ENCODE data around the gene SLC16A5. TPM values are rescaled to one million over a fixed set of nuclear protein-coding genes. Genes with fewer than 3 reads are reported as not detected.

The SLC16A5 gene
- polyA plus RNA-seq, 1 donor, result 25.5 TPM

DNA sequence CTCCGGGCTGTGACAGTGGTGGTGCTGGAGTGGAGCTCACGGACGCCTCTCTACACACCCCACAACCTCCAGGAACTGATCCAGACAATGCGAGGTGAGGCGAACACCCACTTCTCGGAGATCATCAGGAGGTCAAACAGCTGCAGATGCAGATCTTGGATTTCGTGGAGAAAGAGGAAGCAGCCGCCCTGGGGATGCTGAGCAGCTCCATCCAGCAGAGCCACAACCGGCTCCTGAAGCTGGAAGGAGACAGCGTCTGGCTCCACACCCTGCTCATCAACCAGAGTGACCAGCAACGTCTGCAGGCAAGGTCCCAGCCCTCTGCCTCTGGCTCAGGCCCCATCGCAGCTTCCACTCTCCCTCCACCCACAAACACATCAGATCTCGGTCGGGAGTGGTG is 13.2 kb upstream of the SLC16A5 start:
- H3K27me3 ChIP-seq (ENCODE audit: control insufficient read depth, insufficient read depth, low read length), result no peaks in the 10 kb centered on the region
- no peaks in the 10 kb centered on the region for H3K36me3 ChIP-seq (ENCODE audit: control insufficient read depth, insufficient read depth, low read length)
- no peaks in the 10 kb centered on the region for H3K9me3 ChIP-seq (ENCODE audit: control insufficient read depth, low read depth, low read length)
- no CpG with 5 or more reads among the region's 14 CpGs for WGBS (ENCODE audit: insufficient coverage, low lambda C conversion rate)
- H3K4me1 ChIP-seq (ENCODE audit: control insufficient read depth, insufficient read depth, low read length), result peaks cover 36% of the 10 kb centered on the region
- no peak overlapping the region for H3K4me3 ChIP-seq (ENCODE audit: low read length)
- DNase-seq, result no peak
- H3K27ac ChIP-seq (ENCODE audit: low read length), result no peak overlapping the region

DNA sequence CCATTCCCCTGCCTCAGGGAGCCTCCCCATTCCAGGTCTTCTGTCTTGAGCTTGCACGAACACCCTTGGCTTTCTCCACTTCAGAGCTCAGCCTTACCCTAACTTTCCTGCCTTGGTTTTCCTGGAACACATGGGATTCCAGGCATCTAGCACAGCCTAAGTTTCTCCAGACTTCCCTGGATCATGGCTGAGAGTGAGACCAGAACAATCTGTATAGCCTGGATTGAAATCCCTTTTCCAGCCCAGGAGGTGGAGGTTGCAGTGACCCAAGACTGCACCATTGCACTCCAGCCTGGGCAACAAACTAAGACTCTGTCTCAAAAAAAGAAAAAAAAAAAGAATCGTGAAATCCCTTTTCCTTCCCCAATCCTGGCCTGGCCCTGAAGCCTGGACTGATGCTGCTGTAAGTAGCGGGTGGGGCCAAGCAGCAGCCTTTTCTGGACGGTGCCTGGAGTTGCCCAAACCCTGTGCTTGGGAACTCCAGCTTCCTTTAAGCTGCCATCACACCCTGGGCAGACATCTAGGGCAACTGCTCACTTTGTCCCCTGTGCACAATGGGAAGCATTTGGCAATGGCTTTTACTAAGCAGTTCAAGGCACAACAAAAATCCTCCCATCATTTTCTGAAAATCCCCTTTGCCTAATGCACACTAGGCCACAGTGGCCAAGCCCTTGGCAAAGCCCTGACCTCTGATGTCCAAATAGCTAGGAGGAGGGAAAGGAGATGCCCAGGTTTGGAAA is 12.0 kb upstream of the SLC16A5 start:
- no peak for DNase-seq
- Histone ChIP-seq H3K36me3 (ENCODE audit: control insufficient read depth, insufficient read depth, low read length) (no peaks in the 10 kb centered on the region), H3K4me1 (ENCODE audit: control insufficient read depth, insufficient read depth, low read length) (peaks cover 42% of the 10 kb centered on the region), H3K4me3 (ENCODE audit: low read length) (no peak overlapping the region), H3K27me3 (ENCODE audit: control insufficient read depth, insufficient read depth, low read length) (no peaks in the 10 kb centered on the region), H3K27ac (ENCODE audit: low read length) (no peak overlapping the region), H3K9me3 (ENCODE audit: control insufficient read depth, low read depth, low read length) (no peaks in the 10 kb centered on the region)
- WGBS (ENCODE audit: insufficient coverage, low lambda C conversion rate), result no CpG with 5 or more reads among the region's 4 CpGs

DNA sequence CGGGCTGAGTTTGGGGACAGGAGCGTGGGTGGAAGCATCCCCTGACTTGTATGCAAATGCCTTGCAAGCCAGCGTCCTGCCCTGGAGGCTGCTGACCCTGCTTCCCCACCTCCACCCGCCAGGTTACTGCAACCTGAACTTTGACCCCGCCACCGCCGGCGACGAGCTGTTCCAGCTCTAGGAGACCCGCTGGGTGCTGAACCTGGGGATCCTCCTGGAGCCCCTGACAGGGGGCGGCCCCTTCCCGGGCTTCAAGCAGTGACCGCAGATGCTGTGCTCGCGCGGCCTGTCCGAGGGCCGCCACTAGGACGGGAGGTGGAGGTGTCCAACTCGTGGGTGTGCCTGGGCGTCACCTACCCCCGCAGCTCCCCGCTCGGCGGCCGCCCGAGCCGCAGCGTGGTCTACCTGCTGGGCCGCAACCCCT is 10.7 kb upstream of the SLC16A5 start:
- DNase-seq, result peak in 1 of 2 donors; percentile 83
- Histone ChIP-seq H3K4me3 (ENCODE audit: low read length) (peak overlapping the region; percentile 41), H3K9me3 (ENCODE audit: control insufficient read depth, low read depth, low read length) (no peaks in the 10 kb centered on the region), H3K27me3 (ENCODE audit: control insufficient read depth, insufficient read depth, low read length) (no peaks in the 10 kb centered on the region), H3K27ac (ENCODE audit: low read length) (peak overlapping the region; percentile 76), H3K36me3 (ENCODE audit: control insufficient read depth, insufficient read depth, low read length) (no peaks in the 10 kb centered on the region), H3K4me1 (ENCODE audit: control insufficient read depth, insufficient read depth, low read length) (peaks cover 42% of the 10 kb centered on the region)
- WGBS (ENCODE audit: insufficient coverage, low lambda C conversion rate), result no CpG with 5 or more reads among the region's 30 CpGs

DNA sequence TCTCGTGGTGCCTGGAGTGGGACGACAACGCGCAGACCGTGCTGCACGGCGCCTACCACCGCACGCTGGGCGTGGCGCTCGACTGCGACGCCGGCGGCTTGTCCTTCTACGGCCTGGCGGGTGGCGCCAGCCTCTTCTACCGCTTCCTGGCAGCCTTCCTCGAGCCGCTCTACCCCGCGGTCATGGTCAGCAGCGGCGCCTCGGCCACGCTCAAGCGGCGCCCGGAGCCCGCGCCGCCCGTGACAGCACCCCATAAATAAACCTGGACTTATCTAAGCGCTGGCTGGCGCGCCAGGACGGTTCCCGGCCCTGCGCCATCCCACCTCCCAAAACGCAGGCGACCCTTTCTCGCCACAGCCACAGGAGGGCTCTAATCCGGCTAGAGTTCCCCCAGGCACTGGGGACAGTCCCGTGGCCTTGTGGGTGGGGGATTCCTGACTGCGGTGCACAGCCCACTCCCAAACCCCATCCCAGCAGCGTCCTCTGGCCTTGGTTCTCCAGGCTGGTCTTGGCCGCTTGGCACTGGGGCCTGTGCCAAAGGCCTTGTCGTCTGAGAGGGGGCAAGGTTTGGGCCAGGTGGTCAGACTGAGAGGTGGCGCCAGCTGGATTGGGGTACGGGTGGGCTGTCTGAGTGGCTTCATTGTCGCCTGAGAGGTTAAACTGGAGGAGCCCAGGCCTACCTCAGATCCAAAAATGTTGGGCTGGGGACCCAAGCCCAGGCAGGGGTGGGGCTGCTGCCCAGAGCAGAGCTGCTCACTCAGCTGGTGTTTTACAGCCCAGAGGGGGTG is 10.1 kb upstream of the SLC16A5 start:
- Histone ChIP-seq H3K27ac (ENCODE audit: low read length) (peak overlapping the region; percentile 76), H3K27me3 (ENCODE audit: control insufficient read depth, insufficient read depth, low read length) (no peaks in the 10 kb centered on the region), H3K9me3 (ENCODE audit: control insufficient read depth, low read depth, low read length) (no peaks in the 10 kb centered on the region), H3K36me3 (ENCODE audit: control insufficient read depth, insufficient read depth, low read length) (no peaks in the 10 kb centered on the region), H3K4me1 (ENCODE audit: control insufficient read depth, insufficient read depth, low read length) (peaks cover 42% of the 10 kb centered on the region), H3K4me3 (ENCODE audit: low read length) (peak overlapping the region; percentile 41)
- WGBS (ENCODE audit: insufficient coverage, low lambda C conversion rate), result no CpG with 5 or more reads among the region's 53 CpGs
- DNase-seq, result peak; percentile 80 to 82

DNA sequence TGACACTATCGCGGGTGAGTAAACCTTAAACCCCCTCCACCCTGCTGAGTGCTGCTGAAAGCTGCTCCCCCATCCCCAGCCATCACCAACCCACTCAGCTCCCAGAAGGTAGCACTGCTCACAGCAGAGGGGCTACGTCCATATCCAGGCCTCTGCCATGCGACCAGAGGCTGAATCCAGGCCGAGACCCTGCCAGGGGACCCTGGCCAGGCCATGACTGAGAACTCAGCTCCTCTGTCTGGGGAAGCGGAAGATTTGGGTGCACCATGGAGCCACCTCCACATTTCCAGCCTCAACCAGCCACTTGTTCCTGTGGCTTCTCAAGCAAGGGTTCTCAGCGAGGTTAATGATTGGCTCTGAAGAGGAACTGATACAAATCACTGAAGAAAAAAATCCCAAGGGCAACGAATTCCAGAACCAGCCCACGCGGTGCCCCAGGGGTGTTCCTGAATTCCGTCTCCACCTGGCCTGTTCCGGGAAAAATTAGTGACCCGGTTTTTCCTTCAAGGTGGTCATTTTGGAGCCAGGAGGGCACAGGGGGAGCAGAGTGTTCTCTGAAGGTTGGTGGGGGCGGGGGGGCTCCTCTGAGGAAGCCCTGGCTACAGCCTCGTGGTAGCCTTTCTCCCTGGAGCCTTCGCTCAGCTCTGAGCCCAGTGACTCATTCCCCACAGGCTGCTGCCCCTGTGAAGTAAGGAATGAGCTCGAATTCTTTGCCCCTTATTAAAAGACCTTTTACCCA is 9.3 kb upstream of the SLC16A5 start:
- no peak overlapping the region for H3K4me3 ChIP-seq (ENCODE audit: low read length)
- no CpG with 5 or more reads among the region's 17 CpGs for WGBS (ENCODE audit: insufficient coverage, low lambda C conversion rate)
- no peaks in the 10 kb centered on the region for H3K9me3 ChIP-seq (ENCODE audit: control insufficient read depth, low read depth, low read length)
- H3K4me1 ChIP-seq (ENCODE audit: control insufficient read depth, insufficient read depth, low read length), result peaks cover 40% of the 10 kb centered on the region
- no peaks in the 10 kb centered on the region for H3K36me3 ChIP-seq (ENCODE audit: control insufficient read depth, insufficient read depth, low read length)
- H3K27ac ChIP-seq (ENCODE audit: low read length), result peak overlapping the region; percentile 76
- no peaks in the 10 kb centered on the region for H3K27me3 ChIP-seq (ENCODE audit: control insufficient read depth, insufficient read depth, low read length)
- peak in 1 of 2 donors; percentile 57 for DNase-seq

DNA sequence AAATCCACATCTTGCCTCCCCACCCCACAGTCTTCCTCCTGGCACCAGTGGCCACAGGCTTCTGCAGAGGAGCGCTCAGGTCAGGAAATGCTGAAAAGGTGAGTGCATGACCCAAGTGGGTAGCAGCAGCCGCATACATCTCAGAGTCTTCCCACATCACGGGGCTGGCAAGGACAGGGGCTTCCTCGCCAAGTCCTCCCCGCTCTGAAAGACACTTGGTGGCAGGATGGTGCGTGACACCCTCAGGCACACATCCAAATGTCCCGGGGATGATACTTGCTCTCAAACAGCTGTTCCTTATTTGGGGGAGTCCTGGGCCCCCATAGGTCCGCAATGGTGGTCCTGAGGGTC is 8.8 kb upstream of the SLC16A5 start:
- H3K27me3 ChIP-seq (ENCODE audit: control insufficient read depth, insufficient read depth, low read length), result no peaks in the 10 kb centered on the region
- no peak for DNase-seq
- H3K36me3 ChIP-seq (ENCODE audit: control insufficient read depth, insufficient read depth, low read length), result no peaks in the 10 kb centered on the region
- H3K4me1 ChIP-seq (ENCODE audit: control insufficient read depth, insufficient read depth, low read length), result peaks cover 40% of the 10 kb centered on the region
- peak overlapping the region; percentile 76 for H3K27ac ChIP-seq (ENCODE audit: low read length)
- no CpG with 5 or more reads among the region's 8 CpGs for WGBS (ENCODE audit: insufficient coverage, low lambda C conversion rate)
- no peak overlapping the region for H3K4me3 ChIP-seq (ENCODE audit: low read length)
- H3K9me3 ChIP-seq (ENCODE audit: control insufficient read depth, low read depth, low read length), result no peaks in the 10 kb centered on the region

DNA sequence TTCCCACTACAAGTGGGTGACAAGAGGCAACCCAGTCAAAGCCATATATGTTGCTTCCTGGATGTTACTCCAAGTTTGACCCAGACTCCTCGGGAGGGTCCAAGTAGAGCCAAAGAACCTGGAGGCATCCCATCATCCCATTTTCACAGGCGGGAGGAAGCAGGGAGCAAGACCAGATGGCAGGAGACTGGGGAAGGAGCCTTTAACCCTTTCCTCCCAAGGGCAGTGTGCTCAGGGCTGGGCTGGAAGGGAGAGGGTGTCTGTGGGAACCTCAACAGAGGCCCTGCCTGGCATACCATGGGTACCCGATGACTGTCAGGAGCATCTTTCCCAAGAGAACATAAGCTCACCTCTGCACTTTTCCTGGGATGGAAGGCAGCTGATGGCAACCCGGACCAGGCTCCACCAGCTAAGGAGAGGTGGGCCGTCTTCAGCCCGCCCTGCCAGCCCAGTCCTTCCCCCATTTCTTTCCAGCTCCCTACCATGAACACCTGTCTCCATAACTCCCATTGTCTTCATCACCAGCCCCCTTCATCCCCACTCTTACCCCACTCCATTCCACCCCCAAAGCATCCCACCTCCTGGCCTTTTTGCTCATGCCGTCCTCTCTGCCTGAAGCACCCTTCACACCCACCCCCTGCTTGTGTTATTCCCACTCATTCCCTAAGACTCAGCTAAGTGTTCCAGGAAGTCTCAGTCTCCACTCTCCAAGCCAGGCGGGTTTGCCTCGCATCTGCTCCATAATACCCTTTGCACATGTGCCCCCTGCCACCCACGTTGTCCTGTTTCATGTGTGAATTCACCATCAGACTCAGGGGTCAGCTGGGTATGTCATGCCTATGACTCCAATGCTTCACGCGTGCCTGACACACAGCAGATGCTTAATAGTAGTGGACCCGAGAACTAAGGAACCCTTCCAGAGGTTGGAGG is 5.9 kb upstream of the SLC16A5 start:
- Histone ChIP-seq H3K36me3 (ENCODE audit: control insufficient read depth, insufficient read depth, low read length) (no peaks in the 10 kb centered on the region), H3K27me3 (ENCODE audit: control insufficient read depth, insufficient read depth, low read length) (no peaks in the 10 kb centered on the region), H3K4me3 (ENCODE audit: low read length) (no peak overlapping the region), H3K27ac (ENCODE audit: low read length) (no peak overlapping the region), H3K9me3 (ENCODE audit: control insufficient read depth, low read depth, low read length) (no peaks in the 10 kb centered on the region), H3K4me1 (ENCODE audit: control insufficient read depth, insufficient read depth, low read length) (peaks cover 48% of the 10 kb centered on the region)
- no CpG with 5 or more reads among the region's 13 CpGs for WGBS (ENCODE audit: insufficient coverage, low lambda C conversion rate)
- DNase-seq, result peak in 1 of 2 donors; percentile 3

DNA sequence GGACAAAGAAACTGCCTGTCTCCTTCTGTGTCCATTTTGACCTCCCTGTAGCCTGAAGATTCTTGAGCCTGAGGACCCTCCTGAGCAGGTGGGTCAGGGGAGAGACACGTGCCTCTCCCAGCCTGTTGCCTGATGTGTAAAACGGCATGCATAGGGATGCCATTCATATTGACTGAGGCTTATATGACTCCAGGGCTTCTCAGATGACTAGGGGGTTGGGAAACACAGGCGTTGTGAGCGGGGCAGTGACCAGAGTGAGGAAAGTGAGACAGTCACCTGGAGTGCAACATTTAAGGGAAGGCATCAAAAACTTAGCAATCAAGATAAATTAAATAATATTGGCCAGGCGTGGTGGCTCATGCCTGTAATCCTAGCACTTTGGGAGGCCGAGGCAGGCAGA is 5.1 kb upstream of the SLC16A5 start:
- H3K9me3 ChIP-seq (ENCODE audit: control insufficient read depth, low read depth, low read length), result no peaks in the 10 kb centered on the region
- 40% methylated on average over 1 of the region's 6 CpGs for WGBS (ENCODE audit: insufficient coverage, low lambda C conversion rate)
- H3K4me1 ChIP-seq (ENCODE audit: control insufficient read depth, insufficient read depth, low read length), result peaks cover 50% of the 10 kb centered on the region
- no peak for DNase-seq
- no peak overlapping the region for H3K27ac ChIP-seq (ENCODE audit: low read length)
- no peak overlapping the region for H3K4me3 ChIP-seq (ENCODE audit: low read length)
- H3K36me3 ChIP-seq (ENCODE audit: control insufficient read depth, insufficient read depth, low read length), result no peaks in the 10 kb centered on the region
- no peaks in the 10 kb centered on the region for H3K27me3 ChIP-seq (ENCODE audit: control insufficient read depth, insufficient read depth, low read length)

DNA sequence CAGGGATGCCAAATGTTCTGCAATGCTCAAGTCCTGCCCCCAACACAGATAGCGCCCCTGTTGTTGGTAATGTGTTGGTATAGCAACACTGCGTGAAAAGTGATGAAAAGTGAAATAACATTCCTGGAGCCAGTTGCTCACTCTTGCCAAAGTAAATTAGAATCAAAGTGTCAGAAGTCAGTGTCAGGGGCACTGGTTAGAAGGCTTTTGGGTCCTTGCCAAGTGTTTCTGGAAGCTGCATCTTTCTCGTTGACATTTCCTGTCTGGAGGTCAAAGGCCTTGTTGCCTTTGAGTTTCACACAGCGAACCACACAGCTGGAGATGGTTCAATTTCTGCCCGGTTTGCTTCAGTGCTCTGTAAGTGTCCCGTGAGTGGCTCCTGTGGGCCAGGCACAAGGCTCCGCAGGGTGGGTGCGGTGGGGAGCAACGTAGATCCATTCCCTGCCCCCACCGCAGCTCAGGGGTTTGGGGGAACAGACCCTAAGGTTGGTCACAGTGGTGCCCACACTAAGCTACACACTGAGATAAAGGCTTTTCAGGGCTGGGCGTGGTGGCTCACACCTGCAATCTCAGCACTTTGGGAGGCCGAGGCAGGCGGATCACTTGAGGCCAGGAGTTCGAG is 3.6 kb upstream of the SLC16A5 start:
- Histone ChIP-seq H3K36me3 (ENCODE audit: control insufficient read depth, insufficient read depth, low read length) (no peaks in the 10 kb centered on the region), H3K27ac (ENCODE audit: low read length) (peak overlapping the region; percentile 68), H3K27me3 (ENCODE audit: control insufficient read depth, insufficient read depth, low read length) (no peaks in the 10 kb centered on the region), H3K9me3 (ENCODE audit: control insufficient read depth, low read depth, low read length) (no peaks in the 10 kb centered on the region), H3K4me1 (ENCODE audit: control insufficient read depth, insufficient read depth, low read length) (peaks cover 44% of the 10 kb centered on the region), H3K4me3 (ENCODE audit: low read length) (no peak overlapping the region)
- no CpG with 5 or more reads among the region's 14 CpGs for WGBS (ENCODE audit: insufficient coverage, low lambda C conversion rate)
- peak in 1 of 2 donors; percentile 16 for DNase-seq
